LNCaP clone FGC (cell line): ENCODE results near the gene SOWAHA.

ENCODE experiments used
- DNase-seq: peaks from one replicate; pipeline ENCODE4 v3.0.0-alpha.2; 2011; ENCODE audit warnings: low read depth
- H3K4me3 ChIP-seq: 2 replicates; pipeline ENCODE4 v1.5.1; 2011; ENCODE audit warnings: mild to moderate bottlenecking, low read depth, low read length, control low read depth
- TF ChIP-seq, protein P1 (sequence below): IDR thresholded peaks from 2 replicates; pipeline ENCODE4 v1.5.1; 2012; ENCODE audit warnings: mild to moderate bottlenecking; ENCODE audit not compliant: control insufficient read depth, insufficient read depth; ENCODE audit errors: extremely low read depth

The SOWAHA gene

DNA sequence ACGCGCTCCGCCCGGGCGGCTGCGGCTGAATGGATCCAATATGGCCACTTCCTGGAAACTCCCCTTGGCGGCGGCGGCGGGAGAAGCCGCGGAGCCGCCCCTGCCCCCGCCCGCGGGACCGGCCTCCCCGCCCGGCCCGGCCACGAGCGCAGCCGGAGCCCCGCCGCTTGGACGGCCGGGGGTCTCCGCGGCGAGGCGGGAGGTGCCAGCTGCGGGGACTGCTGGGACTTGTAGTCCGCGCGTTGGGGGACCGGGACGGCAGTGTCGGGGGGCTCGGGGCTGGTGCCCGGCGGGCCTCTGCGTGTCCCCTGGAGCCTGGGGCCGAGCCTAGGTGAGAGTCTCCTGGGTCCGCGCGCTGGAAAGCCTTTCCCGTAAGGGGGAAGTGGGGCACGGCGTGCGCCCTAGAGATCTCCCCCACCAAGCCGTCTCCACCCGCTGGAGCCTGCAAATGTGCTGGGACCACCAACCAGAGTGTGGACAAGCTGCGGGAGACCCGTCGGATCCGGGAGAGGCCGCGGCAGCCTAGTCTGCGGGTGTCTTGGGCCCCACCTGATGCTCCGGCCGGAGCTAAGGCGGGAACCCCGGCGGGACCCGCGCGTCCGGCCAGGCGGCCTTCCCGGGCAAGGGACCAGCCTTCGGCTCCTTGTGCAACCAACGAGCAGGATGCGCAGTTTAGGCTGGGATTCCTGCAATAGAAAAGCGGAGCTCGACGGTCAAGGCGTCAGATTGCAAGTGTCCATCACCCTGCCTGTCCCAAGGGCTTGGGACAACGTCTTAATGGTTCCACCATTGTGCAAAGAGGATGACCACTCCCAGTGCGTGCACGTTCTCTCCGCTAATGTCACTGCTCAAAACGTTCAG is 35.7 kb upstream of the SOWAHA start, which contains the start of gene SEPTIN8:
SEPTIN8 (minus strand) TSS at position 31 of the 861 bp plus-strand sequence. CDS start 102 bp downstream, outside the sequence.
- DNase-seq, result no peak
- TF ChIP-seq, protein P1, sequence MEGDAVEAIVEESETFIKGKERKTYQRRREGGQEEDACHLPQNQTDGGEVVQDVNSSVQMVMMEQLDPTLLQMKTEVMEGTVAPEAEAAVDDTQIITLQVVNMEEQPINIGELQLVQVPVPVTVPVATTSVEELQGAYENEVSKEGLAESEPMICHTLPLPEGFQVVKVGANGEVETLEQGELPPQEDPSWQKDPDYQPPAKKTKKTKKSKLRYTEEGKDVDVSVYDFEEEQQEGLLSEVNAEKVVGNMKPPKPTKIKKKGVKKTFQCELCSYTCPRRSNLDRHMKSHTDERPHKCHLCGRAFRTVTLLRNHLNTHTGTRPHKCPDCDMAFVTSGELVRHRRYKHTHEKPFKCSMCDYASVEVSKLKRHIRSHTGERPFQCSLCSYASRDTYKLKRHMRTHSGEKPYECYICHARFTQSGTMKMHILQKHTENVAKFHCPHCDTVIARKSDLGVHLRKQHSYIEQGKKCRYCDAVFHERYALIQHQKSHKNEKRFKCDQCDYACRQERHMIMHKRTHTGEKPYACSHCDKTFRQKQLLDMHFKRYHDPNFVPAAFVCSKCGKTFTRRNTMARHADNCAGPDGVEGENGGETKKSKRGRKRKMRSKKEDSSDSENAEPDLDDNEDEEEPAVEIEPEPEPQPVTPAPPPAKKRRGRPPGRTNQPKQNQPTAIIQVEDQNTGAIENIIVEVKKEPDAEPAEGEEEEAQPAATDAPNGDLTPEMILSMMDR, result no peak
- H3K4me3 ChIP-seq, result peak within 1 kb of the TSS; percentile 75

DNA sequence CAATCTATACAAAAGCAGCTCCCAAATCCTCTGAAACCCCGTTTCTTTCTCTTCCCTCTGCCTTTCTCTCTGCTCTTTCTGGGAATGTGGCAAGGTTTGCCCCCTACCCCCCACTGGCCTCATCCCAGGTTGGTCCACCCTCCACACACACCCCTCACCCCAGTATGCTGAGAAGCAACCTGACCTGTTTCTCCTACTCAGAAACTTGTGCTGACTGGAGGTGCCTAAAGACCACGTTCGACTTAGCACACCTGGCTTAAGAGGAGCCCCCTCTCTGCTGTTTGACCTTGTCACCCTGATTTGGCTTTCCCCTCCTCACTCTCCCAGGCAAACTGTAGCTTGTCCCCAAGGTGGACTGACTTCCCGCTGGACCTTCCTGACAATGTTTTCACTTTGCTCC is 35.0 kb upstream of the SOWAHA start:
- no peak for DNase-seq
- peak overlapping the region; percentile 75 for H3K4me3 ChIP-seq
- TF ChIP-seq, protein P1, result no peak

DNA sequence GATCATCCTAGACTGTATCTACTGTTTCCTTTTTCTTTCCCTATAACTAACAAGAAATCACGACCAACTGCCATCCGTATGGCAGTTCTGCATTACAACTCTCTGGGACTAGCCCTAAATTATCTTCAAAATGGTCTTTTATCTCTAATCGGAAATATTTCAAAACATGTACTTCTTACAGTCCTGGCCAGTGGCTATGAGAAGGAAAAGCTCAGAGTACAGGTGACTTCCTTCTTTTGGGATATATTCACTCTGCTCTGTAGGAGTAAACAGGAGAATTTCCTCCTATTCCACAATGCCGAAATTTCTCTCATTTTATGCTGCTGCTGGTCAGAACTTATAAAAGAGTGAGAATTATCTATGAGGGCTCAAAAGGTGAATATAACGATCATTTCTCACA is 34.2 kb upstream of the SOWAHA start:
- no peak overlapping the region for H3K4me3 ChIP-seq

DNA sequence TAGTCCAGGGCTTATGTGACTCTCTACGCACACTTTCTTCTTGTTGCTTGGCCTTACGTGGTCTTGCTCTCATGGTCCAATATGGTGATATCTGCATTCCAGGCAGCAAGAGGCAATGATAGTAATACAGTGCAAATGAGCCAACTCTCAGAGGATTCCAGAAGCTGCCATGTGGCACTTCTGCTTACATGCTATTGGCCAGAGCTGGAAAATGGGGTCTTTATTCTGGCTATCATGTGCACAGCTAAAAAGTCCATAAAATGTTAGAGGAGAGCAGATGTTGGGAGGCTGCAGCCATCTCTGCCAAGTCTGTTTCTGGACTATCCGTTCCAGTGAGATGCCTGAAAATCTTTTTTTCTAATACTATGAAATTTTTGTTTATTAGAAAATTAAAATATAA is 33.1 kb upstream of the SOWAHA start:
- TF ChIP-seq, protein P1, result no peak
- DNase-seq, result no peak
- no peak overlapping the region for H3K4me3 ChIP-seq

More for the DNA sequence above, 34.2 kb upstream of the SOWAHA start:
- TF ChIP-seq, protein P1, result no peak
- DNase-seq, result no peak

DNA sequence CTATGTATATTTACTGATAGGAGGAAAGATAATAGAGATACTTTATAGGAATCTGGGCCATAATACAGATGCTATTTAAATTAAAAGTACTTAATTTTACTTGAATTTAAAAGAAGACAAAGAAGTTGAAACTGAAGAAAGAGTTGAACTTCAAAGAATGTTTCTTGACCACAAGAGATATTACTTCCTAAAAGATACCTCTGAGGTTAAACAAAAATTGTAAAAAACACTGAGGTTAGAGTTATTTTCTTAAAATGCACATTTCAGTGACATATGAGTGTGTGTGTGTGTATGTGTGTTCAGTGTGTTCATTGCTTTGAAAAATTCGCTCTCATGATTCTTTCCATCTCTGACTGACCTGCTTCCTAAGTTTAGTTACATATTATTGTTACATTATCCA is 32.5 kb upstream of the SOWAHA start:
- TF ChIP-seq, protein P1, result no peak
- H3K4me3 ChIP-seq, result no peak overlapping the region
- DNase-seq, result no peak

DNA sequence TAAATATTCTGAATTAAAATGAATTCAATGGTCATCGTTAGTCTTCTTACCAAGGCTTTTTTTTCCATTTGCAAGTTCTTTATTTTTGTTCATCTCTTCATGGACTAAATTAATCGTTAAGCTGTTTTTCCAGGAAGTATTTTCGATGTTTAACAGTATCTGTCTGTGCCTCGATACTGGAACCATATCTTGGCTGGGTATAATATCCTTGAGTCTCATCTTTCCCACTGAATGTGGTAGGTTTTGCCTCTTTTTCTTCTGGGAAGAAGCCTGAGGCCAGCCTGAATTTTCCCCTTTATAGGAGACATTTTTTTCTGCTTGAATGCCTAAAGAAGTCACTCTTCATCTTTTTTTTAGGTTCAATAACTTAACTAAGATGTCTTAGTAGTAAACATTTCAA is 32.1 kb upstream of the SOWAHA start:
- H3K4me3 ChIP-seq, result no peak overlapping the region
- TF ChIP-seq, protein P1, result no peak
- no peak for DNase-seq
